SK-N-SH (cell line): ENCODE results near the gene NBL1. TPM values are rescaled to one million over a fixed set of nuclear protein-coding genes. Genes with fewer than 3 reads are reported as not detected.

Source experiments
- CTCF ChIA-PET: fragments of 300-600, 350-600 bp; formaldehyde crosslinking; extraction: SDS; loops from one replicate; lab custom pipeline; 2021; lab: Yijun Ruan, JAX
- POLR2A ChIA-PET: fragments of 350-600 bp; sonication (Branson Sonifier 250); formaldehyde crosslinking; extraction: SDS; loops from one replicate; lab custom pipeline; 2020; ENCODE audit warnings: antibody characterized with exemption, inconsistent platforms; lab: Yijun Ruan, JAX
- DNase-seq: peaks from one replicate; pipeline ENCODE4 v3.0.0; 2012
- H2AFZ ChIP-seq: fragments of 200-600 bp; sonication (generic); 2 replicates; pipeline ENCODE4 v1.8.1; 2016; ENCODE audit warnings: antibody characterized with exemption, mild to moderate bottlenecking, low read depth
- H3F3A ChIP-seq: fragments of 200-600 bp; sonication (generic); replicated peaks from 2 replicates; pipeline ENCODE3; 2016; ENCODE audit warnings: antibody characterized with exemption, mild to moderate bottlenecking; ENCODE audit not compliant: insufficient read depth
- H3K27ac ChIP-seq, 2 experiments: fragments of 200-500 bp in 1 of 2; fragments of 200-600 bp in 1 of 2; sonication (Bioruptor generic) in 1 of 2; sonication (generic), shearing (Covaris generic) in 1 of 2; 2 replicates each; pipeline versions ENCODE4 v1.5.1 to v1.6.1; 2014 to 2016; ENCODE audit warnings: low read depth in 2 of 2, inconsistent platforms in 1 of 2, low read length in 1 of 2, mild to moderate bottlenecking in 1 of 2, mixed read lengths in 1 of 2
- H3K27me3 ChIP-seq: fragments of 200-600 bp; sonication (generic), shearing (Covaris generic); 2 replicates; pipeline ENCODE4 v1.6.1; 2016; ENCODE audit warnings: mixed run types; ENCODE audit not compliant: insufficient read depth
- H3K36me3 ChIP-seq, 2 experiments: fragments of 200-500 bp in 1 of 2; fragments of 200-600 bp in 1 of 2; sonication (Bioruptor generic) in 1 of 2; sonication (generic) in 1 of 2; replicated peaks in 1 of 2; 2 replicates each; pipeline versions ENCODE3 to v1.5.1; 2014 to 2016; ENCODE audit warnings: low read length in 1 of 2, mild to moderate bottlenecking in 1 of 2; ENCODE audit not compliant: insufficient read depth in 2 of 2, control insufficient read depth in 1 of 2
- H3K4me1 ChIP-seq, 2 experiments: fragments of 200-500 bp in 1 of 2; fragments of 200-600 bp in 1 of 2; sonication (Bioruptor generic) in 1 of 2; sonication (generic), shearing (Covaris generic) in 1 of 2; 2 replicates each; pipeline versions ENCODE4 v1.5.1 to v1.6.1; 2014 to 2016; ENCODE audit warnings: low read depth in 1 of 2, low read length in 1 of 2, mixed run types in 1 of 2; ENCODE audit not compliant: insufficient read depth in 2 of 2, control insufficient read depth in 1 of 2
- H3K4me2 ChIP-seq: fragments of 200-600 bp; sonication (generic), shearing (Covaris generic); 2 replicates; pipeline ENCODE4 v1.6.1; 2017; ENCODE audit warnings: mixed run types
- H3K4me3 ChIP-seq, 2 experiments: fragments of 200-500 bp in 1 of 2; fragments of 200-600 bp in 1 of 2; sonication (Bioruptor generic) in 1 of 2; sonication (generic), shearing (Covaris generic) in 1 of 2; 2 replicates each; pipeline versions ENCODE4 v1.5.1 to v1.8.1; 2014 to 2016; ENCODE audit warnings: low read depth in 2 of 2, inconsistent platforms in 1 of 2, low read length in 1 of 2, mild to moderate bottlenecking in 1 of 2, mixed read lengths in 1 of 2, moderate library complexity in 1 of 2
- H3K79me2 ChIP-seq: fragments of 200-600 bp; sonication (generic); 2 replicates; pipeline ENCODE4 v1.8.1; 2017; ENCODE audit warnings: mild to moderate bottlenecking; ENCODE audit not compliant: insufficient read depth
- H3K9ac ChIP-seq: fragments of 200-600 bp; sonication (generic); 2 replicates; pipeline ENCODE4 v1.6.1; 2017; ENCODE audit warnings: mixed run types
- H3K9me2 ChIP-seq: fragments of 200-600 bp; sonication (generic); 2 replicates; pipeline ENCODE4 v1.6.1; 2017; ENCODE audit warnings: mixed run types
- H3K9me3 ChIP-seq: fragments of 200-600 bp; sonication (generic); 2 replicates; pipeline ENCODE4 v1.6.1; 2017; ENCODE audit warnings: mixed run types, mild to moderate bottlenecking, moderate library complexity
- H4K20me1 ChIP-seq: fragments of 200-600 bp; sonication (generic); 2 replicates; pipeline ENCODE4 v1.6.1; 2017; ENCODE audit warnings: mild to moderate bottlenecking, mixed run types; ENCODE audit not compliant: insufficient read depth
- EZH2phosphoT487 ChIP-seq: fragments of 200-600 bp; sonication (generic); IDR thresholded peaks from 2 replicates; pipeline ENCODE4 v1.6.1; 2017; ENCODE audit warnings: low read depth, mixed run types, mild to moderate bottlenecking, antibody characterized with exemption, moderate library complexity, borderline replicate concordance
- FOSL2 ChIP-seq: IDR thresholded peaks from 2 replicates; pipeline ENCODE4 v1.4.0; 2012; ENCODE audit warnings: low read depth, mild to moderate bottlenecking, moderate library complexity, borderline replicate concordance
- FOXJ3 ChIP-seq: sonication (generic); formaldehyde crosslinking; IDR thresholded peaks from 2 replicates; pipeline ENCODE4 v1.5.1; 2020; ENCODE audit warnings: mild to moderate bottlenecking, missing genetic modification reagents
- FOXM1 ChIP-seq: IDR thresholded peaks from 2 replicates; pipeline ENCODE4 v1.4.0; 2012; ENCODE audit warnings: low read depth, mild to moderate bottlenecking
- GABPA ChIP-seq: IDR thresholded peaks from 2 replicates; pipeline ENCODE4 v1.4.0; 2012; ENCODE audit warnings: low read depth, mild to moderate bottlenecking
- GATA2 ChIP-seq: sonication (generic); formaldehyde crosslinking; IDR thresholded peaks from 2 replicates; pipeline ENCODE4 v1.5.0; 2020; ENCODE audit warnings: mild to moderate bottlenecking, missing genetic modification reagents
- MEF2A ChIP-seq: IDR thresholded peaks from 2 replicates; pipeline ENCODE4 v1.4.0; 2012; ENCODE audit warnings: low read depth, borderline replicate concordance
- NRF1 ChIP-seq: IDR thresholded peaks from 2 replicates; pipeline ENCODE4 v1.6.1; 2012; ENCODE audit warnings: low read depth, mild to moderate bottlenecking, low read length
- PBX3 ChIP-seq: IDR thresholded peaks from 2 replicates; pipeline ENCODE4; 2012
- RCOR1 ChIP-seq: fragments of 150-350 bp; IDR thresholded peaks from 2 replicates; pipeline ENCODE4 v1.6.1; 2017; ENCODE audit warnings: antibody characterized with exemption, low read length
- REST ChIP-seq: IDR thresholded peaks from 2 replicates; pipeline ENCODE4 v1.6.1; 2012; ENCODE audit warnings: mild to moderate bottlenecking, low read depth, low read length, moderate library complexity
- SIN3A ChIP-seq: IDR thresholded peaks from 2 replicates; pipeline ENCODE4 v1.6.1; 2012; ENCODE audit warnings: low read depth, mild to moderate bottlenecking, low read length, moderate library complexity, borderline replicate concordance
- TAF1 ChIP-seq: IDR thresholded peaks from 2 replicates; pipeline ENCODE4 v1.6.1; 2012; ENCODE audit warnings: low read depth, mild to moderate bottlenecking, low read length, moderate library complexity, borderline replicate concordance
- TCF12 ChIP-seq: IDR thresholded peaks from 2 replicates; pipeline ENCODE4 v1.4.0; 2012
- TEAD4 ChIP-seq: IDR thresholded peaks from 2 replicates; pipeline ENCODE4 v1.4.0; 2012; ENCODE audit warnings: mild to moderate bottlenecking, borderline replicate concordance; ENCODE audit not compliant: insufficient read depth
- USF1 ChIP-seq: IDR thresholded peaks from 2 replicates; pipeline ENCODE4 v1.4.0; 2012; ENCODE audit warnings: low read depth, borderline replicate concordance
- YY1 ChIP-seq: IDR thresholded peaks from 2 replicates; pipeline ENCODE4 v1.4.0; 2012; ENCODE audit warnings: low read depth, mild to moderate bottlenecking
- ZBTB33 ChIP-seq: IDR thresholded peaks from 2 replicates; pipeline ENCODE4 v1.4.0; 2012; ENCODE audit warnings: low read depth, borderline replicate concordance
- WGBS: methylation state at CpG from one replicate; pipeline ENCODE4 v1.1.6; 2017; ENCODE audit warnings: low lambda C conversion rate; 5-methylcytosine and 5-hydroxymethylcytosine counted together
- polyA plus RNA-seq, 3 experiments: library from polyadenylated mRNA; depleted of rRNA; stranded (reverse); fragments of >200 nt; gene quantifications; 2 replicates each; pipeline ENCODE4 v1.2.3, GENCODE V29; 2012

Gene NBL1
- polyA plus RNA-seq, 1 of the 3 experiments (the other 2 are of a cell fraction), result 36.1 TPM

GRCh38 chr1:19625291-19625937 is 18.7 kb upstream of the NBL1 start (continued):
- TF ChIP-seq FOXM1, result no peak
- TF ChIP-seq, all 33 proteins: peak for 0

- Histone ChIP-seq H4K20me1 (no peaks in the 10 kb centered on the region), H3K4me1 (peaks cover 0 to 15% of the 10 kb centered on the region in 2 experiments; a peak in 1 of 4 replicates), H3K27me3 (no peaks in the 10 kb centered on the region), H3K4me2 (no peak overlapping the region), H3K79me2 (peaks cover 1% of the 10 kb centered on the region; the same call in 1 of the 2 replicates), H3K9ac (no peak overlapping the region), H3K4me3 (no peak overlapping the region), H3K27ac (no peak overlapping the region), H3K36me3 (peaks cover 27 to 47% of the 10 kb centered on the region in 2 experiments), H3K9me2 (no peaks in the 10 kb centered on the region), H2AFZ (no peak overlapping the region), H3K9me3 (no peaks in the 10 kb centered on the region), H3F3A (peaks cover 2% of the 10 kb centered on the region)
- TF ChIP-seq EZH2phosphoT487, result no peak
- no peak for TF ChIP-seq MEF2A
- no peak for TF ChIP-seq PBX3
- TF ChIP-seq GABPA, result no peak
- no peak for TF ChIP-seq TEAD4
- TF ChIP-seq GATA2, result no peak
- no peak for TF ChIP-seq YY1
- TF ChIP-seq RCOR1, result no peak
- TF ChIP-seq SIN3A, result no peak
- 89% methylated on average over 3 of the region's 3 CpGs for WGBS
- ChIA-PET POLR2A (no interaction called here), CTCF (interaction anchor here (1.0 to 1.5 kb wide), 3 partner anchors 12 to 287 kb away, joined by 3 to 4 read pairs (median 3); no protein-coding TSS in a partner anchor)
- no peak for DNase-seq
These were observed 15.2 kb upstream of the NBL1 start for GRCh38 chr1:19628879-19629278.

- CTCF ChIA-PET, result interaction anchor here (1.5 kb wide), 1 partner anchor 287 kb away, joined by 3 read pairs; no protein-coding TSS in a partner anchor
- H3K9me2 ChIP-seq, result no peaks in the 10 kb centered on the region
- TF ChIP-seq REST (no peak), TEAD4 (no peak), NRF1 (no peak), FOXJ3 (CRISPR knock-in tag) (no peak), GATA2 (no peak), TCF12 (no peak), ZBTB33 (no peak), FOSL2 (no peak), USF1 (no peak), TAF1 (no peak)
These were observed 14.8 kb upstream of the NBL1 start for GRCh38 chr1:19629357-19629756.

More at GRCh38 chr1:19629357-19629756, 14.8 kb upstream of the NBL1 start:
- Histone ChIP-seq H3K4me1 (peaks cover 0 to 15% of the 10 kb centered on the region in 2 experiments; a peak in 1 of 4 replicates), H4K20me1 (no peaks in the 10 kb centered on the region), H3K9me3 (no peaks in the 10 kb centered on the region), H3K79me2 (no peaks in the 10 kb centered on the region; the same call in 1 of the 2 replicates), H3F3A (peaks cover 3% of the 10 kb centered on the region), H3K27me3 (no peaks in the 10 kb centered on the region), H2AFZ (no peak overlapping the region), H3K9ac (no peak overlapping the region), H3K27ac (no peak overlapping the region), H3K4me2 (no peak overlapping the region), H3K4me3 (no peak overlapping the region), H3K36me3 (peaks cover 24 to 45% of the 10 kb centered on the region in 2 experiments)
- POLR2A ChIA-PET, result no interaction called here
- 92% methylated on average over 4 of the region's 4 CpGs for WGBS
- DNase-seq, result no peak
